Left kidney (tissue), 2 donors: Measurements from ENCODE around the gene VPS13D. TPM values are rescaled to one million over a fixed set of nuclear protein-coding genes. Genes with fewer than 3 reads are reported as not detected.

Source experiments
- DNase-seq: peaks from one replicate; pipeline ENCODE4 v3.0.0-alpha.2; 2013
- polyA plus RNA-seq: library from polyadenylated mRNA; unstranded; fragments of 120-200 nt; gene quantifications from one replicate; pipeline ENCODE4 v1.2.1, GENCODE V29; 2013; ENCODE audit not compliant: insufficient read length

Gene VPS13D
- polyA plus RNA-seq, 1 donor, result 37.2 TPM

- DNase-seq, result no peak
These were observed 324.1 kb downstream of the VPS13D start for GRCh38 chr1:12553963-12554362.

- no peak for DNase-seq
These were observed 324.9 kb downstream of the VPS13D start for GRCh38 chr1:12554521-12555305.

- no peak for DNase-seq
These were observed 325.9 kb downstream of the VPS13D start for GRCh38 chr1:12555411-12556367.

GRCh38 chr1:12556368-12556930 lies 326.6 kb downstream of the VPS13D start:
- DNase-seq, result peak; percentile 71

- DNase-seq, result no peak
These were observed 327.4 kb downstream of the VPS13D start for GRCh38 chr1:12556957-12557935.

GRCh38 chr1:12561121-12561520 lies 331.3 kb downstream of the VPS13D start:
- no peak for DNase-seq

Other genes starting within 250 kb of the VPS13D start
- 71.4 TPM for gene MFN2, start 249.6 kb upstream of the VPS13D start, polyA plus RNA-seq
- 24.7 TPM for gene MIIP, start 210.5 kb upstream of the VPS13D start, polyA plus RNA-seq
- gene TNFRSF8, start 166.7 kb upstream of the VPS13D start, polyA plus RNA-seq, result 0.57 TPM
- 4.4 TPM for gene TNFRSF1B, start 63.0 kb upstream of the VPS13D start, polyA plus RNA-seq